ENCODE results near the gene STXBP6.
"Not testable (repeated sequence)": the region's sequence is repeated elsewhere in the genome, so short reads cannot be mapped to it uniquely, and the experiment has no call there.

Gene STXBP6

GRCh38 chr14:24817212-24818057, 232.5 kb downstream of the STXBP6 start:
- DNase-seq: peak; percentile 49

GRCh38 chr14:24816929-24817211, 233.1 kb downstream of the STXBP6 start:
- DNase-seq: no peak

GRCh38 chr14:24816011-24816928, 233.7 kb downstream of the STXBP6 start:
- no peak for DNase-seq

- no peak for DNase-seq
Measured at GRCh38 chr14:24815543-24815942, 234.4 kb downstream of the STXBP6 start.

- DNase-seq: no peak
Measured at GRCh38 chr14:24814944-24815343, 235.0 kb downstream of the STXBP6 start.

GRCh38 chr14:24814346-24814745, 235.6 kb downstream of the STXBP6 start:
- peak; percentile 16 for DNase-seq

GRCh38 chr14:24813819-24814259, 236.1 kb downstream of the STXBP6 start:
- DNase-seq: no peak

- no peak for DNase-seq
Measured at GRCh38 chr14:24813089-24813815, 236.7 kb downstream of the STXBP6 start.

- no peak for DNase-seq
Measured at GRCh38 chr14:24809135-24809534, 240.8 kb downstream of the STXBP6 start.

- DNase-seq: no peak
Measured at GRCh38 chr14:24808412-24808811, 241.5 kb downstream of the STXBP6 start.

GRCh38 chr14:24806061-24806678, 243.8 kb downstream of the STXBP6 start:
- peak; percentile 85 for DNase-seq

- no peak for DNase-seq
Measured at GRCh38 chr14:24804552-24805212, 245.3 kb downstream of the STXBP6 start.

- no peak for DNase-seq
Measured at GRCh38 chr14:24803933-24804494, 245.9 kb downstream of the STXBP6 start.

- DNase-seq: not testable (repeated sequence)
Measured at GRCh38 chr14:24803426-24803825, 246.5 kb downstream of the STXBP6 start.

GRCh38 chr14:24802236-24802635, 247.7 kb downstream of the STXBP6 start:
- no peak for DNase-seq

- no peak for DNase-seq
Measured at GRCh38 chr14:24801024-24801423, 248.9 kb downstream of the STXBP6 start.

- no peak for DNase-seq
Measured at GRCh38 chr14:24798911-24799462, 251.0 kb downstream of the STXBP6 start.

- DNase-seq: no peak
Measured at GRCh38 chr14:24795406-24795805, 254.5 kb downstream of the STXBP6 start.

GRCh38 chr14:24794644-24795305, 255.2 kb downstream of the STXBP6 start:
- DNase-seq: peak; percentile 30

- DNase-seq: no peak
Measured at GRCh38 chr14:24790196-24790595, 259.8 kb downstream of the STXBP6 start.

GRCh38 chr14:24789378-24789884, 260.5 kb downstream of the STXBP6 start:
- peak; percentile 61 for DNase-seq
